K562 (cell line): ENCODE data around the gene TXNRD2. TPM values are rescaled to one million over a fixed set of nuclear protein-coding genes. Genes with fewer than 3 reads are reported as not detected.

ENCODE experiments used
- ATAC-seq: fragments of 200-7000 bp; cut with Tn5 transposase; 3 replicates; pipeline ENCODE4 v1.9.1; 2020; ENCODE audit warnings: moderate library complexity
- BruUV-seq: library from RNA; stranded (reverse); fragments of 400-500 nt; replicated peaks from 2 replicates; lab custom pipeline; 2021; lab: Mats Ljungman, UMichigan
- CTCF ChIA-PET: fragments of 300-600 bp; formaldehyde crosslinking; extraction: SDS; loops from one replicate; lab custom pipeline; 2021; ENCODE audit warnings: low intra/inter-chr PET ratio; lab: Yijun Ruan, JAX
- POLR2A ChIA-PET: fragments of 300-600, 350-650 bp; sonication (Branson Sonifier 250); formaldehyde crosslinking; extraction: SDS; loops from one replicate; lab custom pipeline; 2021; ENCODE audit warnings: antibody characterized with exemption, inconsistent platforms; lab: Yijun Ruan, JAX
- DNase-seq, 4 experiments: peaks; one replicate each; pipeline versions ENCODE4 v3.0.0 to v3.0.0-alpha.2; 2011 to 2018; ENCODE audit warnings: low spot score in 3 of 4, mixed read lengths in 3 of 4; ENCODE audit errors: extremely low read depth in 1 of 4
- FAIRE-seq: peaks from 2 replicates; lab custom pipeline; 2011; peaks lifted over from hg19 to GRCh38; lab: Jason Lieb, UNC
- H2AFZ ChIP-seq: 2 replicates; pipeline ENCODE4 v1.6.0; 2011; ENCODE audit warnings: low read depth, low read length, control low read depth, inconsistent platforms
- H3K27ac ChIP-seq: fragments of 200-600 bp; 3 replicates; pipeline ENCODE4 v1.8.0; 2011; ENCODE audit warnings: low read depth, mild to moderate bottlenecking, control low read depth, inconsistent platforms, low read length, moderate library complexity, mixed read lengths; ENCODE audit errors: extremely low read depth
- H3K27me3 ChIP-seq, 2 experiments: fragments of 300-600 bp in 1 of 2; 2 replicates in 1 of 2; 3 replicates in 1 of 2; pipeline versions ENCODE4 v1.6.0 to v1.8.0; 2011; ENCODE audit warnings: inconsistent platforms in 2 of 2, low read length in 2 of 2, mild to moderate bottlenecking in 1 of 2, mixed read lengths in 1 of 2, moderate library complexity in 1 of 2; ENCODE audit not compliant: control insufficient read depth in 2 of 2, insufficient read depth in 2 of 2
- H3K36me3 ChIP-seq: fragments of 300-600 bp; 3 replicates; pipeline ENCODE4 v1.8.0; 2011; ENCODE audit warnings: mild to moderate bottlenecking, low read length, inconsistent platforms; ENCODE audit not compliant: control insufficient read depth, insufficient read depth
- H3K4me1 ChIP-seq, 2 experiments: fragments of 200-600 bp in 1 of 2; replicated peaks in 1 of 2; 2 replicates in 1 of 2; 3 replicates in 1 of 2; pipeline versions ENCODE4 v1.5.1 to v1.8.0; 2011; ENCODE audit warnings: inconsistent platforms in 2 of 2, low read length in 2 of 2, mild to moderate bottlenecking in 1 of 2, mixed read lengths in 1 of 2, moderate library complexity in 1 of 2; ENCODE audit not compliant: control insufficient read depth in 2 of 2, insufficient read depth in 2 of 2
- H3K4me2 ChIP-seq: 2 replicates; pipeline ENCODE4 v1.6.1; 2011; ENCODE audit warnings: low read length, control low read depth, inconsistent platforms, mixed read lengths; ENCODE audit not compliant: insufficient read depth
- H3K4me3 ChIP-seq: fragments of 200-600 bp; sonication (generic), shearing (Covaris generic); 2 replicates; pipeline ENCODE4 v1.5.1; 2016; ENCODE audit warnings: control low read depth, inconsistent platforms
- H3K79me2 ChIP-seq: fragments of 200-600 bp; 3 replicates; pipeline ENCODE4 v1.8.0; 2011; ENCODE audit warnings: low read length, inconsistent platforms; ENCODE audit not compliant: control insufficient read depth, insufficient read depth
- H3K9ac ChIP-seq, 2 experiments: 2 replicates each; pipeline versions ENCODE4 v1.6.0 to v1.6.1; 2011; ENCODE audit warnings: low read depth in 2 of 2, low read length in 2 of 2, control low read depth in 1 of 2, inconsistent platforms in 1 of 2, mild to moderate bottlenecking in 1 of 2, mixed read lengths in 1 of 2; ENCODE audit not compliant: insufficient read depth in 1 of 2
- H3K9me1 ChIP-seq: one replicate; pipeline ENCODE4 v1.6.0; 2011; ENCODE audit warnings: inconsistent platforms, mild to moderate bottlenecking, low read length, moderate library complexity; ENCODE audit not compliant: control insufficient read depth, insufficient read depth
- H3K9me3 ChIP-seq: replicated peaks from 2 replicates; pipeline ENCODE4 v1.5.1; 2011; ENCODE audit warnings: low read depth, low read length, inconsistent platforms; ENCODE audit not compliant: control insufficient read depth, insufficient read depth
- H4K20me1 ChIP-seq: replicated peaks from 2 replicates; pipeline ENCODE4 v1.6.1; 2011; ENCODE audit warnings: low read length, inconsistent platforms, mixed read lengths; ENCODE audit not compliant: control insufficient read depth, insufficient read depth
- ARHGAP35 ChIP-seq: fragments of 450-650 bp; IDR thresholded peaks from 2 replicates; pipeline ENCODE4 v1.6.1; 2018; ENCODE audit not compliant: partially characterized antibody
- C11orf30 ChIP-seq: fragments of 450-650 bp; IDR thresholded peaks from 2 replicates; pipeline ENCODE4 v1.6.1; 2016; ENCODE audit warnings: low read depth, mild to moderate bottlenecking
- CBX5 ChIP-seq: IDR thresholded peaks from 2 replicates; pipeline ENCODE4 v1.6.1; 2014; ENCODE audit warnings: low read depth, borderline replicate concordance
- CCNT2 ChIP-seq: IDR thresholded peaks from 2 replicates; pipeline ENCODE4 v1.6.1; 2011; ENCODE audit warnings: borderline replicate concordance, low read depth, mild to moderate bottlenecking, moderate library complexity, mixed read lengths, low read length; ENCODE audit not compliant: insufficient read length; ENCODE audit errors: extremely low read depth
- FOXA1 ChIP-seq: fragments of 450-650 bp; IDR thresholded peaks from 2 replicates; pipeline ENCODE4 v1.6.1; 2016; ENCODE audit warnings: mild to moderate bottlenecking, borderline replicate concordance
- KLF10 ChIP-seq: fragments of 250-450 bp; sonication (Bioruptor Pico); IDR thresholded peaks from 2 replicates; pipeline ENCODE4 v1.6.1; 2021; ENCODE audit warnings: matching md5 sums
- L3MBTL2 ChIP-seq: fragments of 450-650 bp; IDR thresholded peaks from 2 replicates; pipeline ENCODE4 v1.6.1; 2016; ENCODE audit warnings: mild to moderate bottlenecking, moderate library complexity
- LCOR ChIP-seq: sonication (generic); formaldehyde crosslinking; IDR thresholded peaks from 2 replicates; pipeline ENCODE4 v1.8.0; 2022; ENCODE audit warnings: mild to moderate bottlenecking, missing genetic modification reagents
- MTA2 ChIP-seq: fragments of 450-650 bp; IDR thresholded peaks from 2 replicates; pipeline ENCODE4 v1.6.1; 2016; ENCODE audit warnings: low read depth
- NFIC ChIP-seq: fragments of 450-650 bp; IDR thresholded peaks from 2 replicates; pipeline ENCODE4 v1.6.1; 2017; ENCODE audit warnings: mild to moderate bottlenecking, inconsistent platforms
- RBM14 ChIP-seq: fragments of 200-400 bp; formaldehyde crosslinking; IDR thresholded peaks from 2 replicates; pipeline ENCODE4 v1.6.1; 2018; ENCODE audit warnings: low read depth, mild to moderate bottlenecking, low read length, moderate library complexity, borderline replicate concordance; ENCODE audit not compliant: insufficient read depth
- RFX7 ChIP-seq: fragments of 250-450 bp; sonication (Bioruptor Pico); IDR thresholded peaks from 2 replicates; pipeline ENCODE4 v1.5.1; 2021; ENCODE audit warnings: mild to moderate bottlenecking
- STAT5B ChIP-seq: fragments of 250-450 bp; sonication (Bioruptor Pico); IDR thresholded peaks from 2 replicates; pipeline ENCODE4 v1.8.0; 2021; ENCODE audit warnings: mild to moderate bottlenecking, inconsistent platforms
- TAF15 ChIP-seq: fragments of 200-400 bp; formaldehyde crosslinking; IDR thresholded peaks from 2 replicates; pipeline ENCODE4 v1.6.1; 2017; ENCODE audit warnings: mild to moderate bottlenecking, low read depth, low read length, moderate library complexity
- TGIF2 ChIP-seq: sonication (generic); formaldehyde crosslinking; IDR thresholded peaks from 2 replicates; pipeline ENCODE4 v1.8.1; 2022; ENCODE audit warnings: mild to moderate bottlenecking, missing genetic modification reagents, moderate library complexity
- ZNF764 ChIP-seq: fragments of 250-450 bp; sonication (Bioruptor Pico); IDR thresholded peaks from 2 replicates; pipeline ENCODE4 v1.4.0; 2020; ENCODE audit warnings: low read depth, mild to moderate bottlenecking, moderate library complexity
- WGBS: fragments of 100-300 bp; shearing (Covaris generic); methylation state at CpG from one replicate; pipeline ENCODE4 v1.1.6; 2016; ENCODE audit warnings: low coverage, mixed read lengths; ENCODE audit not compliant: insufficient coverage; ENCODE audit errors: missing lambda C conversion rate; 5-methylcytosine and 5-hydroxymethylcytosine counted together
- in situ Hi-C: fragments of 300-500 bp; cut with MboI; formaldehyde crosslinking; loops from 4 replicates; pipeline ENCODE4 v1.15.0; 2018; ENCODE audit warnings: inconsistent platforms, mixed read lengths
- intact Hi-C: fragments of 100-400 bp; cut with micrococcal nuclease; formaldehyde crosslinking; loops from 2 replicates; pipeline ENCODE4 v1.14.2; 2022
- polyA plus RNA-seq, 8 experiments: library from polyadenylated mRNA; depleted of rRNA in 4 of 8; stranded (reverse) in 5 of 8; unstranded in 3 of 8; fragments of >200 nt; fragmentation: Nextera tagmentation in 2 of 8; fragmentation: Illumina TruSeq in 1 of 8; extraction: Ambion mirVana in 2 of 8; extraction: Trizol in 1 of 8; gene quantifications; 2 replicates each; pipeline versions ENCODE4 v1.2.1 to v1.2.3, GENCODE V29; 2011 to 2014; ENCODE audit warnings: inconsistent platforms in 1 of 8, missing spikeins in 1 of 8
- total RNA-seq, 7 experiments: library from RNA; depleted of rRNA in 6 of 7; stranded (reverse); fragments of >200 nt in 6 of 7; fragmentation: Illumina TruSeq in 2 of 7; extraction: Trizol in 2 of 7; gene quantifications; 2 replicates each; pipeline versions ENCODE4 v1.2.1 to v1.2.3, GENCODE V29; 2011 to 2021; ENCODE audit warnings: low replicate concordance in 1 of 7
- TF ChIP-seq, protein P1 (sequence below): fragments of 250-450 bp; sonication (Bioruptor Pico); IDR thresholded peaks from 2 replicates; pipeline ENCODE4 v1.9.0; 2021; ENCODE audit warnings: mild to moderate bottlenecking, inconsistent platforms
- TF ChIP-seq, protein P2 (sequence below): fragments of 450-650 bp; formaldehyde crosslinking; IDR thresholded peaks from 2 replicates; pipeline ENCODE4 v1.4.0; 2022; ENCODE audit warnings: mild to moderate bottlenecking, moderate library complexity
- TF ChIP-seq, protein P3 (sequence below): fragments of 450-650 bp; IDR thresholded peaks from 2 replicates; pipeline ENCODE4 v1.6.1; 2018; ENCODE audit warnings: mild to moderate bottlenecking, low read depth; ENCODE audit not compliant: partially characterized antibody

Gene TXNRD2
- total and polyA plus RNA-seq, 9 of the 15 experiments (the other 6 are each of a cell fraction or from before 2014, with no cell fraction given) = 3.3 to 80.2 (median 49.4) TPM

DNA sequence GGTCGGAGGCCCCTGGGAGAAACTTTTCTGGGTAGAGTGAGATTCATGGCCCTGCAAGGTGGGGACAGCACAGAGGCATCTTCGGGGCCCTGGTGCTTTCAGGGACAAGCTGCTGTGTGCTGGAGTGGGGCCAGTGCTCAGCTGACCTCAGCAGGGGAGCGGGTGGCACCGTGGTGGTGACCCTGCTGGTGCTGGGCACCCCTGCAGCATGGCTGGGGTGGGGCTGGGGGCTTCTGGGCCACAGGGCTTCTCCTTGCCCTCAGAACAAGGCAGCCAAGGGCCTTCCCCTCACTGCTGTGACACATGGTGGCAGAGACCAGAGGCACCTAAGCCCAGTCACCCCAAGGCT lies 62.0 kb downstream of the TXNRD2 start:
- in situ Hi-C loops = no loop called here
- peaks cover 34% of the 10 kb centered on the region for H4K20me1 ChIP-seq
- no peaks in the 10 kb centered on the region for H3K36me3 ChIP-seq
- H3K4me3 ChIP-seq = no peak overlapping the region
- no TSS peak for BruUV-seq
- DNase-seq = no peak
- no peak overlapping the region for H3K4me2 ChIP-seq
- 41% methylated on average over 4 of the region's 4 CpGs for WGBS
- POLR2A ChIA-PET = interaction anchor here (0.9 to 4.0 kb wide), 6 partner anchors 8 to 25 kb away, joined by 3 to 21 read pairs (median 6); partner anchors contain the start of genes GNB1L and RTL10
- H2AFZ ChIP-seq = no peak overlapping the region
- H3K27me3 ChIP-seq = peaks cover 0 to 9% of the 10 kb centered on the region in 2 experiments; a peak in 1 of 5 replicates
- no peak for ATAC-seq
- no peaks in the 10 kb centered on the region for H3K9me3 ChIP-seq
- H3K9ac ChIP-seq = peak overlapping the region in 1 of 2 experiments; percentile 74; a peak in 2 of 4 replicates
- peaks cover 12 to 78% of the 10 kb centered on the region in 2 experiments for H3K4me1 ChIP-seq
- H3K27ac ChIP-seq = no peak overlapping the region
- no peak for FAIRE-seq
- CTCF ChIA-PET = no interaction called here
- intact Hi-C loops = no loop called here
- H3K79me2 ChIP-seq = no peaks in the 10 kb centered on the region
- no peaks in the 10 kb centered on the region for H3K9me1 ChIP-seq
- TF ChIP-seq NFIC (no peak), CBX5 (no peak), C11orf30 (no peak), L3MBTL2 (no peak), ARHGAP35 (no peak), RBM14 (0 out of 2 replicates have a peak, but pooled peaks have one; percentile 49), FOXA1 (no peak), TGIF2 (no peak), KLF10 (CRISPR knock-in tag) (no peak), STAT5B (no peak), TAF15 (0 out of 2 replicates have a peak, but pooled peaks have one; percentile 42), CCNT2 (no peak), MTA2 (no peak), RFX7 (CRISPR knock-in tag) (no peak), LCOR (CRISPR knock-in tag) (no peak), ZNF764 (peak; percentile 8; the same call in 1 of the 2 replicates)
- TF ChIP-seq, protein P1, sequence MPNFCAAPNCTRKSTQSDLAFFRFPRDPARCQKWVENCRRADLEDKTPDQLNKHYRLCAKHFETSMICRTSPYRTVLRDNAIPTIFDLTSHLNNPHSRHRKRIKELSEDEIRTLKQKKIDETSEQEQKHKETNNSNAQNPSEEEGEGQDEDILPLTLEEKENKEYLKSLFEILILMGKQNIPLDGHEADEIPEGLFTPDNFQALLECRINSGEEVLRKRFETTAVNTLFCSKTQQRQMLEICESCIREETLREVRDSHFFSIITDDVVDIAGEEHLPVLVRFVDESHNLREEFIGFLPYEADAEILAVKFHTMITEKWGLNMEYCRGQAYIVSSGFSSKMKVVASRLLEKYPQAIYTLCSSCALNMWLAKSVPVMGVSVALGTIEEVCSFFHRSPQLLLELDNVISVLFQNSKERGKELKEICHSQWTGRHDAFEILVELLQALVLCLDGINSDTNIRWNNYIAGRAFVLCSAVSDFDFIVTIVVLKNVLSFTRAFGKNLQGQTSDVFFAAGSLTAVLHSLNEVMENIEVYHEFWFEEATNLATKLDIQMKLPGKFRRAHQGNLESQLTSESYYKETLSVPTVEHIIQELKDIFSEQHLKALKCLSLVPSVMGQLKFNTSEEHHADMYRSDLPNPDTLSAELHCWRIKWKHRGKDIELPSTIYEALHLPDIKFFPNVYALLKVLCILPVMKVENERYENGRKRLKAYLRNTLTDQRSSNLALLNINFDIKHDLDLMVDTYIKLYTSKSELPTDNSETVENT (CRISPR knock-in tag) = 0 out of 2 replicates have a peak, but pooled peaks have one; percentile 56
- TF ChIP-seq, protein P2, sequence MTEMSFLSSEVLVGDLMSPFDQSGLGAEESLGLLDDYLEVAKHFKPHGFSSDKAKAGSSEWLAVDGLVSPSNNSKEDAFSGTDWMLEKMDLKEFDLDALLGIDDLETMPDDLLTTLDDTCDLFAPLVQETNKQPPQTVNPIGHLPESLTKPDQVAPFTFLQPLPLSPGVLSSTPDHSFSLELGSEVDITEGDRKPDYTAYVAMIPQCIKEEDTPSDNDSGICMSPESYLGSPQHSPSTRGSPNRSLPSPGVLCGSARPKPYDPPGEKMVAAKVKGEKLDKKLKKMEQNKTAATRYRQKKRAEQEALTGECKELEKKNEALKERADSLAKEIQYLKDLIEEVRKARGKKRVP (CRISPR knock-in tag) = no peak
- TF ChIP-seq, protein P3, sequence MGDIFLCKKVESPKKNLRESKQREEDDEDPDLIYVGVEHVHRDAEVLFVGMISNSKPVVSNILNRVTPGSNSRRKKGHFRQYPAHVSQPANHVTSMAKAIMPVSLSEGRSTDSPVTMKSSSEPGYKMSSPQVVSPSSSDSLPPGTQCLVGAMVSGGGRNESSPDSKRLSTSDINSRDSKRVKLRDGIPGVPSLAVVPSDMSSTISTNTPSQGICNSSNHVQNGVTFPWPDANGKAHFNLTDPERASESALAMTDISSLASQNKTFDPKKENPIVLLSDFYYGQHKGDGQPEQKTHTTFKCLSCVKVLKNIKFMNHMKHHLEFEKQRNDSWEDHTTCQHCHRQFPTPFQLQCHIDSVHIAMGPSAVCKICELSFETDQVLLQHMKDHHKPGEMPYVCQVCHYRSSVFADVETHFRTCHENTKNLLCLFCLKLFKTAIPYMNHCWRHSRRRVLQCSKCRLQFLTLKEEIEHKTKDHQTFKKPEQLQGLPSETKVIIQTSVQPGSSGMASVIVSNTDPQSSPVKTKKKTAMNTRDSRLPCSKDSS = no peak
